Measurements from ENCODE around the gene TLR7. TPM values are rescaled to one million over a fixed set of nuclear protein-coding genes. Genes with fewer than 3 reads are reported as not detected.

Gene TLR7
- total and polyA plus RNA-seq, 3 experiments from 2014 or later = not detected

DNA sequence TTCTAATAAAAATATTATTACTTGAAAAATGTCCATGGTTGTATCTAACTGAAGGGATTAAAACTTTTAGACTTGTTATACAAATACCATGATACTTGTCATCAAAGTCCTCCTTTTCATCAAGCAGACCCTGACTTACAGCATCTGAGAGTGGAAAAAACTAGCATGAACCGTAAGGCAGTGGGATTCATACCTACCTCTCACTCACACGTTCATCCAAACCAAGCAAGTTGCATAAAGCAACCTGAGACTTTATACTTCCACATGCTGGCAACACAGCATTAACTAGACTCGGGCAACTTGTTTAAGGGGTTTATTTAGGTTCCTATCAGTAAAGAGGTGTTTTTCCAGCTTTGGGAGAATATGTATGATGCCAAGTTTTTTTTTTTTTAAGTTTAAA, 22.6 kb upstream of the TLR7 start:
- Histone ChIP-seq H3K27me3 (ENCODE audit: insufficient read depth, low read length, poor library complexity, severe bottlenecking) (no peaks in the 10 kb centered on the region), H3K4me3 (ENCODE audit: low read length) (peak overlapping the region; percentile 41), H3K9me3 (ENCODE audit: low read length) (no peaks in the 10 kb centered on the region), H3K27ac (ENCODE audit: low read depth, low read length) (no peak overlapping the region), H3K4me1 (ENCODE audit: insufficient read depth, low read length) (no peaks in the 10 kb centered on the region), H3K36me3 (ENCODE audit: insufficient read depth, low read length) (no peaks in the 10 kb centered on the region)
- Mint-ChIP-seq H3K27me3 (peaks cover 3% of the 10 kb centered on the region in 2 donors), H3K9me3 (peaks cover 0 to 4% (median 0%) of the 10 kb centered on the region in 5 donors), H3K27ac (peak overlapping the region in 2 of 8 donors; percentile 5 to 9), H3K36me3 (no peaks in the 10 kb centered on the region), H3K4me3 (peak overlapping the region in 3 of 7 donors; percentile 36 to 68 (median 59)), H3K4me1 (peaks cover 0 to 12% (median 0%) of the 10 kb centered on the region in 3 donors)
- DNase-seq = no peak
- CTCF ChIA-PET = no interaction called here
- POLR2A ChIA-PET = no interaction called here

DNA sequence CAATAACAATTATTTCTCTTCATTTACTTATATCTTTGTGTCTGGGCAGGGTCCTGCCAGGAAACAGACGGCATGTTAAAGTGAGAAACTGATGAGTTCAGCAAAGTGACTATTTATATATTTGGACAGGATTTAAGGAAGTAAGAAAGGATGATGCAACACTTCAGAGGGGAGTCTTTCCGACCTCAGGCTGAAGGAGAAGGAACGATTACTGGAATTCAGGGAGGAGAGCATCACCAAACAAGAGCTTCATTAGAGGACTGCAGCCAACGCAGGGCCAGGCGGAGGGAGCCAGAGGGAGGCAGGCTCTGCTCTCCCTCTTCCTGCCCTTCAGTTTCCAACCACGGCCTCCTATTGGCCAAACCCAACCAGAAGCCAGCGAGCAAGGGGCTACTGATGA, 1.5 kb upstream of the TLR7 start:
- Mint-ChIP-seq H3K27me3 (peaks cover 7 to 9% of the 10 kb centered on the region in 2 donors), H3K4me1 (no peaks in the 10 kb centered on the region), H3K27ac (no peak overlapping the region), H3K4me3 (no peak overlapping the region), H3K9me3 (peaks cover 0 to 8% (median 4%) of the 10 kb centered on the region in 5 donors), H3K36me3 (no peaks in the 10 kb centered on the region)
- H3K27me3 ChIP-seq (ENCODE audit: insufficient read depth, low read length, poor library complexity, severe bottlenecking) = no peaks in the 10 kb centered on the region
- no peaks in the 10 kb centered on the region for H3K36me3 ChIP-seq (ENCODE audit: insufficient read depth, low read length)
- ChIA-PET POLR2A (no interaction called here), CTCF (no interaction called here)
- H3K9me3 ChIP-seq (ENCODE audit: low read length) = no peaks in the 10 kb centered on the region
- H3K27ac ChIP-seq (ENCODE audit: low read depth, low read length) = no peak overlapping the region
- no peak for DNase-seq
- H3K4me3 ChIP-seq (ENCODE audit: low read length) = no peak overlapping the region
- no peaks in the 10 kb centered on the region for H3K4me1 ChIP-seq (ENCODE audit: insufficient read depth, low read length)

DNA sequence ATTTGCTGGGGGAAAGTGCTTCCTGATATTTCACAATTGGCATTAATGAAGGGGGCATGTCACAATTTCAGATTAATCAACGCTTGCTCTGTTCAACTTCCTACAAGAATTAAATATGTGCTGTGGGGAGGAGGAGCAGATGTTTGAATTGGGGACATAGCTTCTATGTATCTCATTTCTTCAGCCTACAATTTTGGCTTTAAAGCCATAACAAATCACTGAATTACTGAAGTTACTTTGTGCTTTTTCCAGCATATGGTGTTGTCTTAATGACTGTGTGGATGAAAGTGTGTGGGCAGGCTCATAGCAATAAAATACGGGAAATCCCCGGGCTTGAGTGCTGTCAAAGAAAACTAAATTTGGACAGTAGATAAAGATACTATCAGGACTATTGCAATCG, 813 bp downstream of the TLR7 start:
- H3K27ac ChIP-seq (ENCODE audit: low read depth, low read length) = no peak overlapping the region
- H3K9me3 ChIP-seq (ENCODE audit: low read length) = no peaks in the 10 kb centered on the region
- peaks cover 7 to 9% of the 10 kb centered on the region in 2 donors for H3K27me3 Mint-ChIP-seq
- H3K4me1 ChIP-seq (ENCODE audit: insufficient read depth, low read length) = no peaks in the 10 kb centered on the region
- peaks cover 0 to 4% (median 3%) of the 10 kb centered on the region in 5 donors for H3K9me3 Mint-ChIP-seq
- no peak overlapping the region for H3K27ac Mint-ChIP-seq
- H3K27me3 ChIP-seq (ENCODE audit: insufficient read depth, low read length, poor library complexity, severe bottlenecking) = no peaks in the 10 kb centered on the region
- H3K4me3 ChIP-seq (ENCODE audit: low read length) = no peak overlapping the region
- H3K4me1 Mint-ChIP-seq = no peaks in the 10 kb centered on the region
- CTCF ChIA-PET = no interaction called here
- no peaks in the 10 kb centered on the region for H3K36me3 ChIP-seq (ENCODE audit: insufficient read depth, low read length)
- H3K4me3 Mint-ChIP-seq = no peak overlapping the region
- no peak for DNase-seq
- POLR2A ChIA-PET = no interaction called here
- H3K36me3 Mint-ChIP-seq = no peaks in the 10 kb centered on the region

DNA sequence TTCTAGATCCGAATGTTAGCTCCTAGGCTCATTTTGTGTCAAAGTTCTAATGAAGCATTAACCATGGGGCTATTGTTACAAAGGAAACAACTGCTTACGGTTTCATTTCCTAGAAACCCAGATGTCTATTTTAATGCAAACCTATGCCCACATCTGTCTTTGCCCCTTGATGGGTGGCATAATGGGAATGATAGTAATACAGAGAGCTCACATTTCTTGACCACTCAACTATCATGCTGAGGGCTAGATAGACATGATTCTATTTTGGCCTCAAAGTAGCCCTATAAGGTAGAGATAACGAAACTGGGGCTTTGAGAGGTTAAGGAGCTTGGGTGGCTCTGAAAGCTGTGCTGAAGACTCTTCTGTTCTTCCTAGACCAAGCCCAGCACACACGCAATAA, 1.9 kb downstream of the TLR7 start:
- Mint-ChIP-seq H3K9me3 (peaks cover 0 to 4% (median 2%) of the 10 kb centered on the region in 5 donors), H3K4me3 (no peak overlapping the region), H3K4me1 (no peaks in the 10 kb centered on the region), H3K27ac (no peak overlapping the region), H3K36me3 (no peaks in the 10 kb centered on the region), H3K27me3 (peaks cover 7% of the 10 kb centered on the region in 2 donors)
- H3K27ac ChIP-seq (ENCODE audit: low read depth, low read length) = no peak overlapping the region
- ChIA-PET CTCF (no interaction called here), POLR2A (no interaction called here)
- no peaks in the 10 kb centered on the region for H3K27me3 ChIP-seq (ENCODE audit: insufficient read depth, low read length, poor library complexity, severe bottlenecking)
- no peak for DNase-seq
- H3K4me1 ChIP-seq (ENCODE audit: insufficient read depth, low read length) = no peaks in the 10 kb centered on the region
- H3K36me3 ChIP-seq (ENCODE audit: insufficient read depth, low read length) = no peaks in the 10 kb centered on the region
- H3K4me3 ChIP-seq (ENCODE audit: low read length) = no peak overlapping the region
- no peaks in the 10 kb centered on the region for H3K9me3 ChIP-seq (ENCODE audit: low read length)

DNA sequence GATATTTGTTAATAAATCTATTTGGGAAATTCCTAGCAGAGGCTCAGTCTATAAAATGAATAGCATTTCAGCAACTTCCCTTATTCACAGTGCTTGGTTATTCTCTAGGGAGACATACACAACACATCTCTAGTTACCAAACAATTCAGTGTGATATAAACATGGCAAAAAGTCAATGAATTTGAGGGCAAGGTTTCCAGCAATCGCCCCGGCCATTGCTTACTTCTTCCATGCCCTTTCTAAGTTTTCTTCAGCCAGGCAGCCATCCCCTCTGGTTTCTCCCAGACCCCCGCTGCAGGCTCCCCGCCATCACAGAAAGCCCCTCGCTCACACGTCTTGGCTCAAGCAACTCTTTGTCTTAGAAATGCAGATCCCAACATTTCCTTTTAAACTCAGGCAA, 4.4 kb downstream of the TLR7 start:
- Histone ChIP-seq H3K9me3 (ENCODE audit: low read length) (no peaks in the 10 kb centered on the region), H3K4me3 (ENCODE audit: low read length) (no peak overlapping the region), H3K27me3 (ENCODE audit: insufficient read depth, low read length, poor library complexity, severe bottlenecking) (no peaks in the 10 kb centered on the region), H3K4me1 (ENCODE audit: insufficient read depth, low read length) (no peaks in the 10 kb centered on the region), H3K27ac (ENCODE audit: low read depth, low read length) (no peak overlapping the region), H3K36me3 (ENCODE audit: insufficient read depth, low read length) (no peaks in the 10 kb centered on the region)
- ChIA-PET POLR2A (no interaction called here), CTCF (no interaction called here)
- Mint-ChIP-seq H3K9me3 (peaks cover 0 to 4% (median 0%) of the 10 kb centered on the region in 5 donors), H3K4me3 (no peak overlapping the region), H3K27me3 (peaks cover 3 to 4% of the 10 kb centered on the region in 2 donors), H3K36me3 (no peaks in the 10 kb centered on the region), H3K27ac (no peak overlapping the region), H3K4me1 (no peaks in the 10 kb centered on the region)
- no peak for DNase-seq

DNA sequence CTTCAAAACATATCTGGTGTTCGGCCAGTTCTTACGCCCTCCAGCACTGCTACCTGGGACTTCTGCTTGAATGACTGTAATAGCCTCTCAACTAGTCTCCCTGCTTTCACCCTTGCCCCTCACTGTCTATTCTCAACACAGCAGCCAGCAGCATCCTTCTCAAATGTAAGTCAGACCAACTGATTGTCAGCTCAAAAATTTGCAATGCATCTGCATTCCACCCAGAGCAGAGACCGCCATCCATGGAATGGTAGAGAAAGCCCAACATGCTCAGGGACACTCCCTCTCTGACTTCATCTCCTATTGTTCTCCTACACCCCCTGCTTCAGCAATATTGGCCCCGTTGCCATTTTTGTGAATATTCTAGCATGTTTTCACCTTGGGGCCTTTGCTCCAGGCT, 5.9 kb downstream of the TLR7 start:
- ChIA-PET POLR2A (no interaction called here), CTCF (no interaction called here)
- Mint-ChIP-seq H3K4me1 (no peaks in the 10 kb centered on the region), H3K36me3 (no peaks in the 10 kb centered on the region), H3K27me3 (peaks cover 0 to 8% of the 10 kb centered on the region in 2 donors), H3K4me3 (no peak overlapping the region), H3K27ac (no peak overlapping the region), H3K9me3 (peaks cover 0 to 4% (median 0%) of the 10 kb centered on the region in 5 donors)
- Histone ChIP-seq H3K4me1 (ENCODE audit: insufficient read depth, low read length) (no peaks in the 10 kb centered on the region), H3K27ac (ENCODE audit: low read depth, low read length) (no peak overlapping the region), H3K4me3 (ENCODE audit: low read length) (no peak overlapping the region), H3K36me3 (ENCODE audit: insufficient read depth, low read length) (no peaks in the 10 kb centered on the region), H3K27me3 (ENCODE audit: insufficient read depth, low read length, poor library complexity, severe bottlenecking) (no peaks in the 10 kb centered on the region), H3K9me3 (ENCODE audit: low read length) (no peaks in the 10 kb centered on the region)
- DNase-seq = no peak

DNA sequence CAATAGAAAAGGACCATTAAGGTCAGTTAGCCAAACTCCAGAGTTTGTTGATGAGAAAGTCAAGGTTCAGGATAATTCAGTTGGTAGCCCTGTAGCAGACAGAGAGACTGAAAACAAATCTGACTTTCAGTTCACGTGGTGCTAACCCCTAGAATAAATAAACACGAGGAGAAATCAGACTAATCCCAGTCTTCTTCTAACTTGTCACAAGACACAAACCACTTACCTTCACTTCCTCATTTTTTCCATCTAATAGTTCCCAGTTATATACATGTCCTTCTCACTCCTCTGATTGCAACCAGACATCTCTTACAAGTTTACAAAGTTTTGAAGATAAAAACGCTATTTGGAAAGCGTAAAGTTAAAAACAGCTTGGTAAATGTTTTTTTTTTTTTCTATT, 7.7 kb downstream of the TLR7 start:
- Histone ChIP-seq H3K27me3 (ENCODE audit: insufficient read depth, low read length, poor library complexity, severe bottlenecking) (no peaks in the 10 kb centered on the region), H3K36me3 (ENCODE audit: insufficient read depth, low read length) (no peaks in the 10 kb centered on the region), H3K4me3 (ENCODE audit: low read length) (no peak overlapping the region), H3K4me1 (ENCODE audit: insufficient read depth, low read length) (no peaks in the 10 kb centered on the region), H3K27ac (ENCODE audit: low read depth, low read length) (no peak overlapping the region), H3K9me3 (ENCODE audit: low read length) (no peaks in the 10 kb centered on the region)
- Mint-ChIP-seq H3K27me3 (peaks cover 0 to 11% of the 10 kb centered on the region in 2 donors), H3K36me3 (no peaks in the 10 kb centered on the region), H3K9me3 (no peaks in the 10 kb centered on the region), H3K27ac (no peak overlapping the region), H3K4me1 (no peaks in the 10 kb centered on the region), H3K4me3 (no peak overlapping the region)
- ChIA-PET CTCF (no interaction called here), POLR2A (no interaction called here)
- DNase-seq = no peak

DNA sequence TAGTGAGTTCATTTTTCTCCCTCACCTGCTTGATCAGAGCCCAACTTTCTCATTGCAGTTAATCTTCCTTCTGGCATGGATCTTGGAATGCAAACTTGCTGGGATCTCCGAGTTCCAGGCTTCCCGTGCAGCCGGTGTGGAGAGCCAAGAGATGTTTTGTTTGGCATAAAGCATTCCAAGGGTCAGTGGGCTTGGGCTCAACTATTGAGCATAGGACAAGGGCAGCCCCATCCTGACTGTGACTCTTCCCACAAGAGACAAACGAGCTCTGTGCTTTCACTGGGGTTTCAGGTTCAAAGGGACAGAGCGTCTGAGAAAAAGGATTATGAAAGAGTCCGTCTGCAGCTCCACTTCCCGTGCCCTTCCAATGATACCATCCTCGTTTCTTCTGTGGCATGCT, 10.5 kb downstream of the TLR7 start:
- Mint-ChIP-seq H3K36me3 (no peaks in the 10 kb centered on the region), H3K27me3 (peaks cover 7 to 18% of the 10 kb centered on the region in 2 donors), H3K9me3 (no peaks in the 10 kb centered on the region), H3K4me3 (no peak overlapping the region), H3K27ac (no peak overlapping the region), H3K4me1 (no peaks in the 10 kb centered on the region)
- no peaks in the 10 kb centered on the region for H3K27me3 ChIP-seq (ENCODE audit: insufficient read depth, low read length, poor library complexity, severe bottlenecking)
- H3K27ac ChIP-seq (ENCODE audit: low read depth, low read length) = no peak overlapping the region
- no peaks in the 10 kb centered on the region for H3K9me3 ChIP-seq (ENCODE audit: low read length)
- CTCF ChIA-PET = no interaction called here
- H3K4me3 ChIP-seq (ENCODE audit: low read length) = no peak overlapping the region
- no peak for DNase-seq
- POLR2A ChIA-PET = no interaction called here
- H3K36me3 ChIP-seq (ENCODE audit: insufficient read depth, low read length) = no peaks in the 10 kb centered on the region
- H3K4me1 ChIP-seq (ENCODE audit: insufficient read depth, low read length) = no peaks in the 10 kb centered on the region

DNA sequence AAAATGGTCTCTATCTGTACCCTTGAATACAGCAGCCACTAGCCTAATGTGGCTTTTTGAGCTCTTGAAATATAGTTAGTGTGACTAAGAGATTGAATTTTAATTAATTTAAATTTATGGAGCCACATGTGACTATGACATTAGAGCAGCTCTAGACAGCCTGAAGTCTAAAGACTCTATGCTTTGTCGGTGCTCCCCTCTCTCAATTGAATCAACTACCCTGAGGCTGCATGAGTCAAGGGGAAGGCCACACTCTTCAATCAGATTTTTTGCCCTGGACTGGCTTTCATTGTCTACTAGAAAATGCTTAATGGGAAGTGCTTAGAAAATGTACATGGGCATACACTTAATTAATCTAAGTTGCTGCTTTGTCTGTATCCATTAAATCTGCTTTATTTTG, 11.7 kb downstream of the TLR7 start:
- Mint-ChIP-seq H3K4me3 (no peak overlapping the region), H3K27me3 (peaks cover 14 to 24% of the 10 kb centered on the region in 2 donors), H3K27ac (no peak overlapping the region), H3K36me3 (no peaks in the 10 kb centered on the region), H3K9me3 (no peaks in the 10 kb centered on the region), H3K4me1 (no peaks in the 10 kb centered on the region)
- ChIA-PET POLR2A (no interaction called here), CTCF (no interaction called here)
- no peaks in the 10 kb centered on the region for H3K27me3 ChIP-seq (ENCODE audit: insufficient read depth, low read length, poor library complexity, severe bottlenecking)
- H3K4me3 ChIP-seq (ENCODE audit: low read length) = no peak overlapping the region
- no peaks in the 10 kb centered on the region for H3K9me3 ChIP-seq (ENCODE audit: low read length)
- H3K4me1 ChIP-seq (ENCODE audit: insufficient read depth, low read length) = no peaks in the 10 kb centered on the region
- no peak for DNase-seq
- H3K36me3 ChIP-seq (ENCODE audit: insufficient read depth, low read length) = no peaks in the 10 kb centered on the region
- no peak overlapping the region for H3K27ac ChIP-seq (ENCODE audit: low read depth, low read length)

All from CD8-positive, alpha-beta memory T cell (primary cell).